ENCODE results near the gene OR4S2.

OR4S2 gene

DNA sequence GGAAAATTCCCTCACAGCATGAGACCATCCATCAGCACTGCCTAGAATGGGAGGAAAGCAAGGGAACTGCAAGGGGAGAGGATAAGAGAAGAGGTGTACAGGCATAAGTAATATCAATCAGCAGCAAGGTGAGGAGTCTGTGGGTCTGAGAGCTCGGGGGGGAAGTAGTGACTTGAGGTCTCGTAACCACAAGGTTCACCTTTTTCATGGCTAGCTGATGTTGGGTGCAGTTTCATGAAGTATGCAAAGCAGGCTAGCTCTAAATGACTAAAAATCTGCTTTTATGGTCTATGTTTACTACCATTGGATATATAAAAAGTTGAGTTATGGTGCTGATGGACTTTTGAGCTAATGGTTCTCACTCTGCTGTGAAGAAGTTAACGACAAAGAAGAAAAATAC, 49.7 kb downstream of the OR4S2 start:
- no peak for TF ChIP-seq CTCF (IDR thresholded peaks at IDR 0.05)
- Histone ChIP-seq H3K36me3 (no peaks in the 10 kb centered on the region), H3K27ac (no peak overlapping the region), H3K4me1 (ENCODE audit: control insufficient read depth in 1 of 2, insufficient read depth in 1 of 2, low read depth in 1 of 2, low read length in 1 of 2) (no peaks in the 10 kb centered on the region), H3K9me3 (no peaks in the 10 kb centered on the region), H3K4me3 (ENCODE audit: low read depth in 1 of 2, low read length in 1 of 2) (no peak overlapping the region), H3K27me3 (no peaks in the 10 kb centered on the region)

DNA sequence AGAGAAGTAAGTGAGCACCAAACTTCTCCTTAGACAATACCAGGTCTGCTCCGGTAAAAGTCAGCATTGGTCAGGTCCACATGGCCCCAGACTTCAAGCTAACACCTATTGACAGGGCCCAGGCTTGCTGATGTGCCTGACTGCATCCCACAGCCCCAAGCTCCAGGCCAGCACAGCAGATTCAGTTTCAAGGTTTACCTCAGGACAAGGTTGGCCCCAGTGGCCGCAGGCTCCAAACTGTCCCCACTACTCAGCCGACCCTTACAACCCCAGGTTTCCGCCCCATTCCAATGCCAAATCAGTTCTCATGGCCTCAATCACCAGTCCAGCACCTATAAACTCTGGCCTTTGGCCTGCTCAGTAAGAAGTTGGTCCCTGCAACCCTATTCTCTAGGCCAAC, 53.3 kb downstream of the OR4S2 start:
- Histone ChIP-seq H3K36me3 (no peaks in the 10 kb centered on the region), H3K4me1 (ENCODE audit: control insufficient read depth in 1 of 2, insufficient read depth in 1 of 2, low read depth in 1 of 2, low read length in 1 of 2) (no peaks in the 10 kb centered on the region), H3K27ac (no peak overlapping the region), H3K27me3 (no peaks in the 10 kb centered on the region), H3K4me3 (ENCODE audit: low read depth in 1 of 2, low read length in 1 of 2) (no peak overlapping the region), H3K9me3 (no peaks in the 10 kb centered on the region)
- TF ChIP-seq CTCF (IDR thresholded peaks at IDR 0.05) = no peak
